GM19328 (cell line): ENCODE measurements around the gene ARL11.
"Not testable (repeated sequence)": the region's sequence is repeated elsewhere in the genome, so short reads cannot be mapped to it uniquely, and the experiment has no call there.

Experiments
- ATAC-seq: cut with Tn5 transposase; IDR thresholded peaks from one replicate; pipeline ENCODE4 v1.9.1; 2021; ENCODE audit warnings: mild to moderate bottlenecking, moderate library complexity; ENCODE audit not compliant: unreplicated experiment

ARL11 gene

GRCh38 chr13:49612042-49612441, 16.3 kb upstream of the ARL11 start:
- not testable (repeated sequence) for ATAC-seq

GRCh38 chr13:49615836-49616675, 12.3 kb upstream of the ARL11 start:
- no peak for ATAC-seq

GRCh38 chr13:49616676-49617065, 11.6 kb upstream of the ARL11 start:
- ATAC-seq = no peak

GRCh38 chr13:49620170-49620621, 8.1 kb upstream of the ARL11 start:
- peak; percentile 88 for ATAC-seq

GRCh38 chr13:49622174-49622946, 5.9 kb upstream of the ARL11 start:
- no peak for ATAC-seq

GRCh38 chr13:49624229-49624628, 4.1 kb upstream of the ARL11 start:
- no peak for ATAC-seq

GRCh38 chr13:49625392-49626079, 2.8 kb upstream of the ARL11 start:
- no peak for ATAC-seq

GRCh38 chr13:49629196-49629938, 1.1 kb downstream of the ARL11 start:
- no peak for ATAC-seq

GRCh38 chr13:49629947-49630346, 1.6 kb downstream of the ARL11 start:
- ATAC-seq = no peak

GRCh38 chr13:49630580-49630979, 2.3 kb downstream of the ARL11 start:
- no peak for ATAC-seq

- ATAC-seq = no peak
Observed at GRCh38 chr13:49632156-49632555, 3.8 kb downstream of the ARL11 start.

- no peak for ATAC-seq
Observed at GRCh38 chr13:49633710-49634109, 5.4 kb downstream of the ARL11 start.

- ATAC-seq = no peak
Observed at GRCh38 chr13:49635599-49636433, 7.5 kb downstream of the ARL11 start.

- ATAC-seq = no peak
Observed at GRCh38 chr13:49636705-49637104, 8.4 kb downstream of the ARL11 start.

- no peak for ATAC-seq
Observed at GRCh38 chr13:49638030-49638743, 9.9 kb downstream of the ARL11 start.

- no peak for ATAC-seq
Observed at GRCh38 chr13:49638744-49639072, 10.4 kb downstream of the ARL11 start.

GRCh38 chr13:49641801-49642291, 13.5 kb downstream of the ARL11 start:
- no peak for ATAC-seq

- no peak for ATAC-seq
Observed at GRCh38 chr13:49643035-49643646, 14.8 kb downstream of the ARL11 start.

- ATAC-seq = no peak
Observed at GRCh38 chr13:49645451-49645850, 17.1 kb downstream of the ARL11 start.
